HFF-Myc (cell line): ENCODE measurements around the gene BPIFB4.
"Not testable (repeated sequence)": the region's sequence is repeated elsewhere in the genome, so short reads cannot be mapped to it uniquely, and the experiment has no call there.

Experiments used
- DNase-seq: peaks from one replicate; pipeline ENCODE4 v3.0.0-alpha.2; 2011; ENCODE audit warnings: low read depth; ENCODE audit errors: extremely low read depth
- H3K4me3 ChIP-seq: replicated peaks from 2 replicates; pipeline ENCODE4 v1.5.1; 2011; ENCODE audit warnings: low read depth, mild to moderate bottlenecking, control low read depth, low read length
- CTCF ChIP-seq: IDR thresholded peaks from 2 replicates; pipeline ENCODE4 v1.5.1; 2012; ENCODE audit warnings: mild to moderate bottlenecking, low read depth, low read length, control low read depth; ENCODE audit errors: missing control alignments

The BPIFB4 gene

GRCh38 chr20:33093074-33093473 is 13.6 kb downstream of the BPIFB4 start:
- no peak overlapping the region for H3K4me3 ChIP-seq
- DNase-seq, result no peak
- no peak for TF ChIP-seq CTCF

- TF ChIP-seq CTCF, result no peak
- DNase-seq, result no peak
- no peak overlapping the region for H3K4me3 ChIP-seq
Observed at GRCh38 chr20:33093582-33093981, 14.1 kb downstream of the BPIFB4 start.

- TF ChIP-seq CTCF, result no peak
- DNase-seq, result no peak
- no peak overlapping the region for H3K4me3 ChIP-seq
Observed at GRCh38 chr20:33095249-33095648, 15.8 kb downstream of the BPIFB4 start.

- peak; percentile 44 for DNase-seq
- TF ChIP-seq CTCF, result peak; percentile 73
Observed at GRCh38 chr20:33095902-33096584, 16.6 kb downstream of the BPIFB4 start.

GRCh38 chr20:33097001-33097400 is 17.6 kb downstream of the BPIFB4 start:
- no peak for DNase-seq
- TF ChIP-seq CTCF, result no peak
- H3K4me3 ChIP-seq, result no peak overlapping the region

More at GRCh38 chr20:33095902-33096584, 16.6 kb downstream of the BPIFB4 start:
- not testable (repeated sequence) for H3K4me3 ChIP-seq

- H3K4me3 ChIP-seq, result no peak overlapping the region
- no peak for DNase-seq
- no peak for TF ChIP-seq CTCF
Observed at GRCh38 chr20:33099843-33100538, 20.5 kb downstream of the BPIFB4 start.
